Stimulated activated naive CD8-positive, alpha-beta T cell treated with anti-CD3 and anti-CD28 coated beads, Interleukin-15, Interleukin-2, amounts not matched to agents 100 ng/mL and 50 ng/mL, for 24 hours (primary cell): Measurements from ENCODE around the gene KRT85.

Experiments
- H3K27ac Mint-ChIP-seq: one replicate; pipeline ENCODE4 v1.8.0; 2021; ENCODE audit warnings: mild to moderate bottlenecking, mixed read lengths
- H3K27me3 Mint-ChIP-seq: one replicate; pipeline ENCODE4 v1.8.0; 2021; ENCODE audit warnings: mixed read lengths
- H3K36me3 Mint-ChIP-seq: one replicate; pipeline ENCODE4 v1.8.0; 2021; ENCODE audit warnings: low read depth, mixed read lengths
- H3K4me1 Mint-ChIP-seq: one replicate; pipeline ENCODE4 v1.8.0; 2021; ENCODE audit warnings: low read depth, mixed read lengths
- H3K4me3 Mint-ChIP-seq: one replicate; pipeline ENCODE4 v1.8.0; 2021; ENCODE audit warnings: mild to moderate bottlenecking, mixed read lengths
- H3K9me3 Mint-ChIP-seq: one replicate; pipeline ENCODE4 v1.8.0; 2021; ENCODE audit warnings: mixed read lengths

KRT85 gene

GRCh38 chr12:52364061-52364460 lies 3.2 kb downstream of the KRT85 start:
- no peaks in the 10 kb centered on the region for H3K27me3 Mint-ChIP-seq
- H3K27ac Mint-ChIP-seq, result no peak overlapping the region
- H3K9me3 Mint-ChIP-seq, result no peaks in the 10 kb centered on the region
- H3K4me1 Mint-ChIP-seq, result peaks cover 7% of the 10 kb centered on the region
- no peak overlapping the region for H3K4me3 Mint-ChIP-seq
- H3K36me3 Mint-ChIP-seq, result no peaks in the 10 kb centered on the region

- Mint-ChIP-seq H3K27me3 (no peaks in the 10 kb centered on the region), H3K36me3 (no peaks in the 10 kb centered on the region), H3K27ac (no peak overlapping the region), H3K9me3 (no peaks in the 10 kb centered on the region), H3K4me3 (no peak overlapping the region), H3K4me1 (peaks cover 16% of the 10 kb centered on the region)
These were observed 4.1 kb downstream of the KRT85 start for GRCh38 chr12:52363111-52363679.

GRCh38 chr12:52362118-52362726 lies 5.1 kb downstream of the KRT85 start:
- Mint-ChIP-seq H3K36me3 (no peaks in the 10 kb centered on the region), H3K27me3 (no peaks in the 10 kb centered on the region), H3K27ac (no peak overlapping the region), H3K9me3 (no peaks in the 10 kb centered on the region), H3K4me1 (peaks cover 24% of the 10 kb centered on the region), H3K4me3 (no peak overlapping the region)

- peaks cover 24% of the 10 kb centered on the region for H3K4me1 Mint-ChIP-seq
- no peaks in the 10 kb centered on the region for H3K9me3 Mint-ChIP-seq
- no peaks in the 10 kb centered on the region for H3K27me3 Mint-ChIP-seq
- H3K4me3 Mint-ChIP-seq, result no peak overlapping the region
- H3K36me3 Mint-ChIP-seq, result no peaks in the 10 kb centered on the region
- no peak overlapping the region for H3K27ac Mint-ChIP-seq
These were observed 5.7 kb downstream of the KRT85 start for GRCh38 chr12:52361553-52361952.

- H3K27me3 Mint-ChIP-seq, result no peaks in the 10 kb centered on the region
- H3K27ac Mint-ChIP-seq, result no peak overlapping the region
- peaks cover 24% of the 10 kb centered on the region for H3K4me1 Mint-ChIP-seq
- no peak overlapping the region for H3K4me3 Mint-ChIP-seq
- no peaks in the 10 kb centered on the region for H3K9me3 Mint-ChIP-seq
- no peaks in the 10 kb centered on the region for H3K36me3 Mint-ChIP-seq
These were observed 6.5 kb downstream of the KRT85 start for GRCh38 chr12:52360663-52361271.

GRCh38 chr12:52360106-52360662 lies 7.1 kb downstream of the KRT85 start:
- no peaks in the 10 kb centered on the region for H3K36me3 Mint-ChIP-seq
- no peaks in the 10 kb centered on the region for H3K9me3 Mint-ChIP-seq
- H3K27ac Mint-ChIP-seq, result no peak overlapping the region
- no peaks in the 10 kb centered on the region for H3K27me3 Mint-ChIP-seq
- H3K4me3 Mint-ChIP-seq, result no peak overlapping the region
- H3K4me1 Mint-ChIP-seq, result peaks cover 24% of the 10 kb centered on the region

- H3K9me3 Mint-ChIP-seq, result no peaks in the 10 kb centered on the region
- H3K36me3 Mint-ChIP-seq, result no peaks in the 10 kb centered on the region
- no peak overlapping the region for H3K4me3 Mint-ChIP-seq
- H3K27me3 Mint-ChIP-seq, result no peaks in the 10 kb centered on the region
- H3K4me1 Mint-ChIP-seq, result peaks cover 24% of the 10 kb centered on the region
- no peak overlapping the region for H3K27ac Mint-ChIP-seq
These were observed 7.6 kb downstream of the KRT85 start for GRCh38 chr12:52359621-52360061.

GRCh38 chr12:52358575-52359350 lies 8.5 kb downstream of the KRT85 start:
- Mint-ChIP-seq H3K4me3 (no peak overlapping the region), H3K27me3 (peaks cover 4% of the 10 kb centered on the region), H3K4me1 (peaks cover 28% of the 10 kb centered on the region), H3K9me3 (no peaks in the 10 kb centered on the region), H3K27ac (no peak overlapping the region), H3K36me3 (no peaks in the 10 kb centered on the region)

- Mint-ChIP-seq H3K9me3 (no peaks in the 10 kb centered on the region), H3K4me1 (peaks cover 42% of the 10 kb centered on the region), H3K4me3 (no peak overlapping the region), H3K27ac (no peak overlapping the region), H3K27me3 (peaks cover 7% of the 10 kb centered on the region), H3K36me3 (no peaks in the 10 kb centered on the region)
These were observed 10.3 kb downstream of the KRT85 start for GRCh38 chr12:52356762-52357580.

GRCh38 chr12:52356031-52356761 lies 11.1 kb downstream of the KRT85 start:
- Mint-ChIP-seq H3K27me3 (peaks cover 11% of the 10 kb centered on the region), H3K27ac (no peak overlapping the region), H3K4me3 (no peak overlapping the region), H3K4me1 (peaks cover 49% of the 10 kb centered on the region), H3K9me3 (no peaks in the 10 kb centered on the region), H3K36me3 (no peaks in the 10 kb centered on the region)

GRCh38 chr12:52355176-52355575 lies 12.1 kb downstream of the KRT85 start:
- H3K4me3 Mint-ChIP-seq, result no peak overlapping the region
- no peak overlapping the region for H3K27ac Mint-ChIP-seq
- H3K36me3 Mint-ChIP-seq, result no peaks in the 10 kb centered on the region
- peaks cover 53% of the 10 kb centered on the region for H3K4me1 Mint-ChIP-seq
- peaks cover 11% of the 10 kb centered on the region for H3K27me3 Mint-ChIP-seq
- no peaks in the 10 kb centered on the region for H3K9me3 Mint-ChIP-seq

GRCh38 chr12:52354200-52354599 lies 13.1 kb downstream of the KRT85 start:
- Mint-ChIP-seq H3K4me1 (peaks cover 47% of the 10 kb centered on the region), H3K4me3 (no peak overlapping the region), H3K27me3 (peaks cover 14% of the 10 kb centered on the region), H3K36me3 (no peaks in the 10 kb centered on the region), H3K27ac (no peak overlapping the region), H3K9me3 (no peaks in the 10 kb centered on the region)

- peaks cover 15% of the 10 kb centered on the region for H3K27me3 Mint-ChIP-seq
These were observed 13.5 kb downstream of the KRT85 start for GRCh38 chr12:52353766-52354165.

GRCh38 chr12:52352951-52353350 lies 14.3 kb downstream of the KRT85 start:
- H3K27ac Mint-ChIP-seq, result no peak overlapping the region
- H3K9me3 Mint-ChIP-seq, result no peaks in the 10 kb centered on the region
- peaks cover 35% of the 10 kb centered on the region for H3K4me1 Mint-ChIP-seq
- no peaks in the 10 kb centered on the region for H3K36me3 Mint-ChIP-seq
- H3K27me3 Mint-ChIP-seq, result peaks cover 15% of the 10 kb centered on the region
- no peak overlapping the region for H3K4me3 Mint-ChIP-seq

More at GRCh38 chr12:52353766-52354165, 13.5 kb downstream of the KRT85 start:
- no peak overlapping the region for H3K27ac Mint-ChIP-seq
- H3K4me3 Mint-ChIP-seq, result no peak overlapping the region
- no peaks in the 10 kb centered on the region for H3K36me3 Mint-ChIP-seq
- no peaks in the 10 kb centered on the region for H3K9me3 Mint-ChIP-seq
- H3K4me1 Mint-ChIP-seq, result peaks cover 43% of the 10 kb centered on the region
